Heart left ventricle (tissue), 13 donors: Measurements from ENCODE around the gene ARL3.

Source experiments
- POLR2A ChIP-seq, 2 donors: fragments of 450-650 bp; IDR thresholded peaks; one replicate each; pipeline ENCODE4 v1.6.1; 2017; ENCODE audit warnings: antibody characterized with exemption in 2 of 2, mild to moderate bottlenecking in 2 of 2, moderate library complexity in 2 of 2
- TF ChIP-seq, protein P1 (sequence below), 12 donors: fragments of 200-600 bp; sonication (generic) in 4 of 12; IDR thresholded peaks; one replicate each; pipeline versions ENCODE4 v1.5.0 to v1.8.0; 2018 to 2022; ENCODE audit warnings: antibody characterized with exemption in 12 of 12, mild to moderate bottlenecking in 5 of 12
- donor health status: ischemic (EF 13 %, LVEDD 7.1; RV severe dilation, severe dysfunction).
- donor health status: DM: no; HTN: yes; CAD: no.
- donor health status: DM: no; HTN: no; CAD: no.
- donor health status: ischemic (EF 25% LVEDD 6.9; RV normal size, moderate dysfunction).
- donor health status: ischemic (EF 25% LVEDD 5.7; RV mildly dilated, moderate dysfunction).
- donor health status: ischemic (EF 35%, LVEDD 5.7; RV mildly dilated, moderate dysfunction).
- donor health status: nonischemic (EF 11% LVEDD 7.7; RV severe dilation, severe dysfunction).
- donor health status: DM: yes; HTN: yes; CAD: no.
- donor health status: PGD.
- donor health status: ischemic (EF 29% LVEDD 5.4; RV normal size, mild dysfunction).
- donor health status: nonischemic (EF 23%, LVEDD 6.1; RV moderate dilation, normal function).

DNA sequence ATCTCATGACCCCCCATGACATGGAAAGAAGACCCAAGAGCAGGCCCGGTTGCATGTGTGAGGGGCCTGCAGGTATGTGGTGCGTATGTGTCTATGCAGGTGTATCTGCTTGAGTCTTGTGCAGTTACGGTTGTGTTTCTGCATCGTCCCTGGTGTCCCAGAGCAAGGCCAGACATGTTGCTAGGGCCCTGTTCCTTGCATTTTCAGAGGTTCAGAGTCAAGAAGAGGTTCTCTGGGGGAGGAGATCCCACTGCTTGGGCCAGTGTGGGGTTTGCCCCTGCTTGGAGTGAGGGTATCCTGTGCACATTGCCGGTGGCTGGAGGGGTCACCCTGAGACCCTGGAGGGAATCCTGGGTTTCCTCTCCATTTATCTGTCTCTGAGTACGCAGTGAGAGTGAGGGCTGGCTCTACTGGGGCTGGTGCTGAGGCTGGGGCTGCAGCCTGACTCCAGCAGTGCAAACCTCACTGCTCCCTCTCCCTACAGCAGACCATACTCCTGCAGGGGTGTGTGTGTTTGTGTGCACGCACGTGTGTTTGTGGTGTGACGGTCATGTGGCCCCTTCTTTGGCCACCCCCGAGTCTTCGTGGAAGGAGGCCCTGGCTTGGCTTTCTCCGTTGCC, 65.8 kb downstream of the ARL3 start:
- TF ChIP-seq, protein P1, sequence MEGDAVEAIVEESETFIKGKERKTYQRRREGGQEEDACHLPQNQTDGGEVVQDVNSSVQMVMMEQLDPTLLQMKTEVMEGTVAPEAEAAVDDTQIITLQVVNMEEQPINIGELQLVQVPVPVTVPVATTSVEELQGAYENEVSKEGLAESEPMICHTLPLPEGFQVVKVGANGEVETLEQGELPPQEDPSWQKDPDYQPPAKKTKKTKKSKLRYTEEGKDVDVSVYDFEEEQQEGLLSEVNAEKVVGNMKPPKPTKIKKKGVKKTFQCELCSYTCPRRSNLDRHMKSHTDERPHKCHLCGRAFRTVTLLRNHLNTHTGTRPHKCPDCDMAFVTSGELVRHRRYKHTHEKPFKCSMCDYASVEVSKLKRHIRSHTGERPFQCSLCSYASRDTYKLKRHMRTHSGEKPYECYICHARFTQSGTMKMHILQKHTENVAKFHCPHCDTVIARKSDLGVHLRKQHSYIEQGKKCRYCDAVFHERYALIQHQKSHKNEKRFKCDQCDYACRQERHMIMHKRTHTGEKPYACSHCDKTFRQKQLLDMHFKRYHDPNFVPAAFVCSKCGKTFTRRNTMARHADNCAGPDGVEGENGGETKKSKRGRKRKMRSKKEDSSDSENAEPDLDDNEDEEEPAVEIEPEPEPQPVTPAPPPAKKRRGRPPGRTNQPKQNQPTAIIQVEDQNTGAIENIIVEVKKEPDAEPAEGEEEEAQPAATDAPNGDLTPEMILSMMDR (IDR thresholded peaks at IDR 0.05) = no peak
- TF ChIP-seq POLR2A (IDR thresholded peaks at IDR 0.05) = no peak
